NCI-H146 (cell line): ENCODE results near the gene NXN.
"Not testable (repeated sequence)": the region's sequence is repeated elsewhere in the genome, so short reads cannot be mapped to it uniquely, and the experiment has no call there.

Source experiments
- DNase-seq: peaks from one replicate; lab custom pipeline; 2025; lab: John Stamatoyannopoulos, UW

Gene NXN

GRCh38 chr17:767076-767475 lies 212.5 kb downstream of the NXN start:
- no peak for DNase-seq

GRCh38 chr17:760371-760770 lies 219.2 kb downstream of the NXN start:
- DNase-seq, result no peak

DNA sequence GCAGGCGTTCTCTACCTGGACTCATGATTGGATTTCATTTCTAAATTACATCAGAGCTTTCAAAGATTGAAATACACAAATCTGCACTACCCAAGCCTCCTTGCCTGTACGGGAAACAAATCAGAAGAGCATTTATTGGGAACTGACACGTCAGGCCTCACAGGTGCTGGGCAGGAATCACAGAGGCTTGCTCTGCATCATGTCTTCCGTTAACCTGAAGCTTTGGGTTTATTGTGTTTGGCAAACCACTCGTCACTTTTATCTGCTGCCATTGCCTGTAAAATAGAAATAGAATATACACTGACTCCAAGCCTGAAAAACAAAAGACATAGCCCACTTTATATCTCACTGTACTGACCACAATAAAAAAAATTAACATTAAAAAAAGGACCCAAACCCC lies 219.6 kb downstream of the NXN start:
- no peak for DNase-seq

DNA sequence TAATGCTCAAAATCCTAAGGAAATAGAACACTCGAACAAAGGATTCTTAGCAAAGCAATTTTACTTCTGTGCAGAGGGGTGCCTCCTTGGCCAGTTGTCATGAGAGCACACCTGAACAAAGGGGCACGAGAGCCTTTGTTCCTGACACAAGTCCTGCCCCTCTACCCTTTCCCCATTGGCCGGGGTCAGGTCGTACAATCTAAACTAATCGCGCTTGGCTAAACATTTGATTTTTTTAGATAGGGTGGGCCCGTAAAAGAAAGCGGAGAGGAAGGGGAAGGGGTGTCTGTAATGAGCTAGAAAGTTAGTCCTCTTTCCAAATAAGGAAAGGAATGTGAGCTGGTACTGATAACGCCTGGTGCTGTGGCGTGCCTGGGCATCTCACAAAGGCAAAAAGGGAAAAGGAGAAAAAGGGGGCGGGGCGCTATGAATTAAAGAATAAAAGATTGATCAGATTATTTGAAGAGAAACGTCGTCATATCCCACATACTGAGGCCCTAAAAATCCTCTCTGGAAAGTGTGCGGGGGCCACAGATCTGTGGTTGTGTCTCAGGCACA lies 223.5 kb downstream of the NXN start:
- DNase-seq, result not testable (repeated sequence)

DNA sequence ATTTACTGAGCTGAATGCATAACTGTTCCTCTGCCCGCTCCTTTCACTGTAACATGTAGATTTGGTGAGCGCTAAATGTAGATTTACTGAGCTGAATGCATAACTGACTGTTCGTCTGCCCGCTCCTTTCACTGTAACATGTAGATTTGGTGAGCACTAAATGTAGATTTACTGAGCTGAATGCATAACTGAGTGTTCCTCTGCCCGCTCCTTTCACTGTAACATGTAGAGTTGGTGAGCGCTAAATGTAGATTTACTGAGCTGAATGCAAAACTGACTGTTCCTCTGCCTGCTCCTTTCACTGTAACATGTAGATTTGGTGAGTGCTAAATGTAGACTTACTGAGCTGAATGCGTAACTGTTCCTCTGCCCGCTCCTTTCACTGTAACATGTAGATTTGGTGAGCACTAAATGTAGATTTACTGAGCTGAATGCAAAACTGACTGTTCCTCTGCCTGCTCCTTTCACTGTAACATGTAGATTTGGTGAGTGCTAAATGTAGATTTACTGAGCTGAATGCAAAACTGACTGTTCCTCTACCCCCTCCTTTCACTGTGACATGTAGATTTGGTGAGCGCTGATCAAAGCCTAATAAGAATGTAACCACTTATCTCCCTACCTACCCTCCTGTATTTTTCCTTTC lies 224.1 kb downstream of the NXN start:
- DNase-seq, result not testable (repeated sequence)

GRCh38 chr17:753418-753817 lies 226.2 kb downstream of the NXN start:
- no peak for DNase-seq

- DNase-seq, result peak; percentile 73
These were observed 226.9 kb downstream of the NXN start for GRCh38 chr17:752620-753219.

- peak; percentile 89 for DNase-seq
These were observed 227.5 kb downstream of the NXN start, which contains the start of gene GEMIN4 for GRCh38 chr17:752002-752619. Gene GEMIN4, minus strand, starts transcription at chr17:752264. Its CDS starts 122 bp downstream, at chr17:752142.

DNA sequence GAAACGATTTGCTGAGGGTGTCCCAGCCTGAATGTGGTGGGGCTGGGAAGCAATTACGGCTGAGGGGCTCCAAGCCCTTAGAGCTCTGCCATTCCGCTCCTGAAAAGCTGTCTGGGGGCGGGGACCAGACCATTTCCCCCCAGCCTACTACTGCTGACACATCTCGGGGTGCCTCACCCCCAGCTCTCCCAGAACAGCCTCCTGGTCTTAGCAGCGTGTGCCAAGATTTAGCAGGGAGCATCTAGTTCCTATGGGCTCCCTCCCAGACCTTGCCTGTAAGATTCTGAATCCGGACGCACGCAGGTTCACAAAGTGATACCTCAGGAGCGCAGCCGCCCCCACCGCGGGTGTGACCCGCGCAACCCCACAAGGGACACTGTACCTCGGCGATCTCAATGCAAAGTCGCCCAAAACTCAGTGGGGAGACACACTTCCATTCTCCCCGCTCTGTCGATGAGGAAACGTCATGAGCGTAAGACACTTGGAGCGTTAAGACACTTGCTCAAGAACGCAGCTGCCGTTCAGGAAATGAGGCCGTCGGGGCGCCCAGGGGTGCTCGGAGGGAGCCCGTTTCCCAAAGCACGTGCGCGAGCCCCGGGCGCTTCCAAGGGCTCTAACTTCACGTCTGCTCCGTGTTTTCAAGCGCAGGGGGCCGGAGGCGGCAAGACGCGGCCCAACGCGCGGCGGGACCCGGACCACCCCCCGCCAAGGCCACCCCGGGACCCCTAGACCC lies 228.1 kb downstream of the NXN start:
- DNase-seq, result peak; percentile 35

DNA sequence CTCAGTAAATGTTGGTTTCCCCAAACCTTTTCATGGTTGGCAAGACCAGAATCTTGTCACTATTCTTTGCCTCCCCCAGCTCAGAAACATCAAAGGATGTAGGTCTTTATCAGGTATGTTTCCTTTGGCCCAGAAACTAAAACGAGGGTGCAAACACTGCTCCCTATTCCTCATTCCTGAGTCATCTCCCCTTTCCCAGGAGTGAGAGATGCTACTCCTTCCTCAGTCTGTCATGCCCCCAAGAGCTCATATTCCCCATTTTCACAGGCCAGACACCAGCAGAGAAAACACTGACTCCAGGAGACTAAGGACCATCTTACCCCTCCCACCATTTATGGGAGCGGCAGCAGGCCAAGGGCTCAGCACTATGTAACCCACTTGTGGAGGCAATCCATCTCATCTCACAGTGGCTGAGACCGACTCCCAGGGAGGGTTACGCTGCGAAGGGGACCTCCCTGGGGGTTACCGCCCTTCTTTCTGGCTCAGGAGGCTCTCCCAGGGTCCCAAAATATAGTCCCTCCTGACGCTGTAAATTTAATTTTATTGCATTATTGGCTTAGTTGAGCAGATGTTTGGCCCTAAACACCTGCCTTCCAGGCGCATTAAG lies 229.0 kb downstream of the NXN start:
- DNase-seq, result no peak

DNA sequence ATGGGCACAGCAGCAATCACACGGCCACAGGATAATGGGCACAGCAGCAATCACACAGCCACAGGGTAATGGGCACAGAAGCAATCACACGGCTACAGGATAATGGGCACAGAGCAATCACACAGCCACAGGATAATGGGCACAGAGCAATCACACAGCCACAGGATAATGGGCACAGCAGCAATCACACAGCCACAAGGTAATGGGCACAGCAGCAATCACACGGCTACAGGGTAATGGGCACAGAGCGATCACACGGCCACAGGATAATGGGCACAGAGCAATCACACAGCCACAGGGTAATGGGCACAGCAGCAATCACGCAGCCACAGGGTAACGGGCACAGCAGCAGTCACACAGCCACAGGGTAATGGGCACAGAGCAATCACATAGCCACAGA lies 230.2 kb downstream of the NXN start:
- not testable (repeated sequence) for DNase-seq
